HG03354 (cell line): ENCODE results near the gene TMEM220.

Source experiments
- ATAC-seq: cut with Tn5 transposase; IDR thresholded peaks from one replicate; pipeline ENCODE4 v1.9.1; 2021; ENCODE audit warnings: mild to moderate bottlenecking; ENCODE audit not compliant: unreplicated experiment, poor library complexity, severe bottlenecking

The TMEM220 gene

GRCh38 chr17:10683853-10684252 is 46.0 kb downstream of the TMEM220 start:
- no peak for ATAC-seq

- ATAC-seq = no peak
These were observed 47.9 kb downstream of the TMEM220 start for GRCh38 chr17:10681866-10682446.

GRCh38 chr17:10674704-10675103 is 55.1 kb downstream of the TMEM220 start:
- ATAC-seq = no peak

GRCh38 chr17:10673312-10673711 is 56.5 kb downstream of the TMEM220 start:
- no peak for ATAC-seq

- ATAC-seq = no peak
These were observed 61.0 kb downstream of the TMEM220 start for GRCh38 chr17:10668775-10669174.

GRCh38 chr17:10666906-10667305 is 62.9 kb downstream of the TMEM220 start:
- ATAC-seq = no peak

- ATAC-seq = no peak
These were observed 65.3 kb downstream of the TMEM220 start for GRCh38 chr17:10664571-10664970.
